Stimulated activated naive B cell treated with anti-CD40 and anti-IgM and Interleukin-4, amounts not matched to agents 10 μg/mL and 1 μg/mL and 100 μg/mL, for 72 hours (primary cell): ENCODE measurements around the gene MAP4K2.

Source experiments
- ATAC-seq, 2 donors: fragments of 150-1000 bp; cut with Tn5 transposase; replicated peaks; 2 replicates each; pipeline ENCODE4 v1.10.0; 2021; ENCODE audit warnings: moderate library complexity in 1 of 2
- DNase-seq: peaks from one replicate; pipeline ENCODE4 v3.0.0; 2021
- H3K27ac Mint-ChIP-seq: one replicate; pipeline ENCODE4 v1.8.0; 2022; ENCODE audit warnings: mild to moderate bottlenecking, mixed read lengths
- H3K27me3 Mint-ChIP-seq, 2 donors: one replicate each; pipeline ENCODE4 v1.8.0; 2022; ENCODE audit warnings: mixed read lengths in 2 of 2
- H3K36me3 Mint-ChIP-seq, 2 donors: one replicate each; pipeline ENCODE4 v1.8.0; 2022; ENCODE audit warnings: mixed read lengths in 2 of 2, mild to moderate bottlenecking in 1 of 2
- H3K4me1 Mint-ChIP-seq, 2 donors: one replicate each; pipeline ENCODE4 v1.8.0; 2022; ENCODE audit warnings: mixed read lengths in 2 of 2, mild to moderate bottlenecking in 1 of 2
- H3K4me3 Mint-ChIP-seq, 2 donors: one replicate each; pipeline ENCODE4 v1.8.0; 2022; ENCODE audit warnings: mild to moderate bottlenecking in 2 of 2, mixed read lengths in 2 of 2, moderate library complexity in 1 of 2
- H3K9me3 Mint-ChIP-seq, 2 donors: one replicate each; pipeline ENCODE4 v1.8.0; 2022; ENCODE audit warnings: mixed read lengths in 2 of 2, mild to moderate bottlenecking in 1 of 2

The MAP4K2 gene

GRCh38 chr11:64767344-64768299, 35.4 kb downstream of the MAP4K2 start:
- Mint-ChIP-seq H3K4me3 (peak overlapping the region; percentile 6 to 32), H3K27ac (peak overlapping the region; percentile 82), H3K27me3 (no peaks in the 10 kb centered on the region), H3K4me1 (peaks cover 62 to 96% of the 10 kb centered on the region in 2 donors), H3K9me3 (no peaks in the 10 kb centered on the region), H3K36me3 (peaks cover 68 to 90% of the 10 kb centered on the region in 2 donors)
- ATAC-seq (peak in 1 of 2 donors; percentile 30), DNase-seq (peak; percentile 47)

GRCh38 chr11:64766881-64767280, 36.1 kb downstream of the MAP4K2 start:
- ATAC-seq, result no peak
- Mint-ChIP-seq H3K9me3 (no peaks in the 10 kb centered on the region), H3K27me3 (no peaks in the 10 kb centered on the region), H3K27ac (peak overlapping the region; percentile 37), H3K4me3 (no peak overlapping the region), H3K36me3 (peaks cover 72 to 90% of the 10 kb centered on the region in 2 donors), H3K4me1 (peaks cover 67 to 96% of the 10 kb centered on the region in 2 donors)
- no peak for DNase-seq

DNA sequence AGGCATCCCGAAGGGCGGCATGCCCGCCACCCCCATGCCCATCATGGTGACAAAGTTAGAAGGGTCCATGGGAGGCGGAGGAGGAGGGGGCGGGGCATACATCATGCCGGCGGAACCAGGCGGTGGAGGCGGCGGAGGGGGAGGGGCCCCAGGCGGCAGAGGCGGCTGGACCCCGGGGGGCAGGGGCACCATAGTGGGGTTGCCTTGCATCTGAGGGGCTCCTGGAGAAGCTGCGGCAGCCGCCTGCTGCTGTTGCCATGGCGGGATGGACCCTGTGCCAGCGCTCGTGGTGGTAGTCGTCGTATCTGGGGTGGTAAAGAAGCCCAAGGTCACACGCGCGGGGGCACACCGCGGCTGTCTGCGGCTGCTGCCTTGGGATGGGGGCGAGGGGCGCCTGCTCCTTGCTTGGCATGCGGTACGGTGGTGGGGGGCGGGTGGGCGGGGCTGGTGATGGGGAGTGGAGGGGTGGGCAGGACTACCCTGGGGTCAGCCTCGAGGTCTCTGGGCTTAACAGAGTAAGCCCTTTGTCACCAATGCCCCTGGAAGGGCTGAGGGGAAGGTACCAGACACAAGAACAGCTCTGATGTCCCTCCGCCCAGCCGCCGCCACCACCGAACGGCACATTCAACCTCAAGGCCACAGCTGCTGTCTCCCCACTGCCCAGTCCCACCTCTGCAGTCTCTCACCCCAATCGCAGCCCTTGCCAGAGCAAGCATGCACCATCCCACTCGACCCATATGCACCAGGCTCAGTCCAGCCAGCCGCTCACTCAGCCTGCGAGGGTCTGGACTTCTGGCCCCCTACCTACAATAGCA, 37.0 kb downstream of the MAP4K2 start:
- peak overlapping the region; percentile 87 for H3K27ac Mint-ChIP-seq
- peaks cover 66 to 83% of the 10 kb centered on the region in 2 donors for H3K36me3 Mint-ChIP-seq
- H3K4me1 Mint-ChIP-seq, result peaks cover 66 to 95% of the 10 kb centered on the region in 2 donors
- DNase-seq, result no peak
- no peaks in the 10 kb centered on the region for H3K9me3 Mint-ChIP-seq
- peak overlapping the region; percentile 36 to 67 for H3K4me3 Mint-ChIP-seq
- no peak for ATAC-seq
- H3K27me3 Mint-ChIP-seq, result no peaks in the 10 kb centered on the region

- DNase-seq (no peak), ATAC-seq (no peak)
- Mint-ChIP-seq H3K36me3 (peaks cover 63 to 79% of the 10 kb centered on the region in 2 donors), H3K27me3 (no peaks in the 10 kb centered on the region), H3K4me1 (peaks cover 68 to 95% of the 10 kb centered on the region in 2 donors), H3K9me3 (no peaks in the 10 kb centered on the region), H3K4me3 (peak overlapping the region; percentile 71 to 72), H3K27ac (peak overlapping the region; percentile 90)
Measured at GRCh38 chr11:64765291-64765850, 37.6 kb downstream of the MAP4K2 start.

GRCh38 chr11:64764753-64765152, 38.3 kb downstream of the MAP4K2 start:
- Mint-ChIP-seq H3K27me3 (no peaks in the 10 kb centered on the region), H3K4me1 (peaks cover 72 to 99% of the 10 kb centered on the region in 2 donors), H3K36me3 (peaks cover 64 to 81% of the 10 kb centered on the region in 2 donors), H3K27ac (peak overlapping the region; percentile 94), H3K9me3 (no peaks in the 10 kb centered on the region), H3K4me3 (peak overlapping the region; percentile 71 to 72)
- DNase-seq, result no peak
- ATAC-seq, result no peak

DNA sequence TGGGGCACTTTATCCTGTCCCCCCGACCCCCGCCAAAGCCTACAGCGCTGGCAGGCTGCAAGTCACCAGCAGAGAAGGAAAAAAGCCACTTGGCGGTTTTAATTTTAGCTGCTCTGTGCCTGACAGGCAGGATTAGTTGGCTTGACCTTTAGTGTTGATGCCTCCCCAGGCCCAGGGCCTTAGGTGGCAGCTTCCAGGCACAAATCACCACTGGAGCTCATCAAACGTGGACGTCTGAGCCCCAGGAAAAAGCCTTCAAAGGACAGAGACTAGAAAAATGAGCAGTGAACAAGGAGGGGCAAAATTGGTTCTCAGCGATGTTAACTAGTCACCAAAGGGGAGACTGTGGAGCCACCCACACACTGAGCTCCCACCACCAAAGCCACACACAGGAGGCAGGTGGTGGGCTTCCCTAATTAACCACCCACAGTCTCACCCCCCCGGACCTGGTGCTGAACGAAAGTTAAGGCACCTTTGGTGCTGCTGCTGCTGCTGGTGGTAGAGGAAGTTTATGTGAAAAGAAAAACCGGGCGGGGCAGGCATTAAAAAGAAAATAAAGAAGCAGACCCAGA, 38.9 kb downstream of the MAP4K2 start:
- no peak for DNase-seq

GRCh38 chr11:64763526-64764039, 39.4 kb downstream of the MAP4K2 start:
- H3K27me3 Mint-ChIP-seq, result no peaks in the 10 kb centered on the region
- H3K4me3 Mint-ChIP-seq, result no peak overlapping the region
- DNase-seq, result no peak
- peaks cover 61 to 71% of the 10 kb centered on the region in 2 donors for H3K36me3 Mint-ChIP-seq
- H3K9me3 Mint-ChIP-seq, result no peaks in the 10 kb centered on the region
- H3K27ac Mint-ChIP-seq, result peak overlapping the region; percentile 94
- H3K4me1 Mint-ChIP-seq, result peaks cover 67 to 96% of the 10 kb centered on the region in 2 donors
- ATAC-seq, result peak; percentile 5 to 12

More for the DNA sequence above, 38.9 kb downstream of the MAP4K2 start:
- Mint-ChIP-seq H3K9me3 (no peaks in the 10 kb centered on the region), H3K4me1 (peaks cover 71 to 99% of the 10 kb centered on the region in 2 donors), H3K27ac (peak overlapping the region; percentile 94), H3K36me3 (peaks cover 63 to 76% of the 10 kb centered on the region in 2 donors), H3K27me3 (no peaks in the 10 kb centered on the region), H3K4me3 (peak overlapping the region; percentile 60 to 64)
- ATAC-seq, result peak; percentile 14 to 66

DNA sequence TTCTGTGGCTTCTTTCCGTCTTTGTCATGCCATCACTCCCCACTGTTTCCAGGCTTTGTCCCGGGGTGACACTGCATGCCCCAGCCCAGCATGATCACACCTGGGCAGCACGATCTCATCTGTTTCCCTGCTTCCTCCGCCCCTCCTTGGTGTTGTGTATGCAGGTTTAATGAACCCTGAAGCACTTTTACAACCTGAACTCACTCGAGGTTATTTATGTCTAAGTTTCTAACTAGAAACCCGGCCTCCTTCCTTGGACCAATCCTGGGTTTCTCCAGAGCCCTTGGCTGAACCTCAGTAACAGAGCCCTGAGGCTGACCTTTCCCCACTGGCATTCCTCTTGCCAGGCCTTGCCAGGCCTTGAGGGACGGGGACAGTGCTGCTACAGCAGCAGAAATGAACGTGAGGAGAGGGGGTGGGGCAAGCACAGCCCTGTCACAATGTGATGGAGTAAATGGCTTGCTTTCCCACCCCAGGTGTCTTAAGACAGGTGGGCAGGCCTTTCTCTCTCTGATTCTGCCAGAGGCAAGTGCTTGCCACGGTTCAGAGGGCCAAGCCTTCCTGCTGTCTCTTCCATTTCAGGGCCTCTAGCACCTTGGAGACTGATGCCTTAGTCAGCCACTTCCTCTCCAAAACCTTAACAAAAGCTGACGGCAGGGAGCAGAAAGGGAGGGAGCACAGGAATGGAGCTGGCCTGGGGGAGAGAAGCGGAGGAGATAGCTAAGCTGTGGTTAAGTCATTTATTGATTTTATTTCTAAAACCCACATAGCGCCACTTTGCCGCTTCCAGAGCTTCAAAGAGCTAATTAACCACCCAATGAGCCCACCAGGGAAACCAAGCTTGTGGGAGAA, 40.1 kb downstream of the MAP4K2 start:
- DNase-seq (no peak), ATAC-seq (peak; percentile 19 to 27)
- peaks cover 64 to 96% of the 10 kb centered on the region in 2 donors for H3K4me1 Mint-ChIP-seq
- no peaks in the 10 kb centered on the region for H3K9me3 Mint-ChIP-seq
- H3K27me3 Mint-ChIP-seq, result no peaks in the 10 kb centered on the region
- H3K27ac Mint-ChIP-seq, result peak overlapping the region; percentile 94
- H3K36me3 Mint-ChIP-seq, result peaks cover 58 to 64% of the 10 kb centered on the region in 2 donors
- peak overlapping the region; percentile 33 to 54 for H3K4me3 Mint-ChIP-seq

GRCh38 chr11:64762277-64762673, 40.7 kb downstream of the MAP4K2 start:
- peak overlapping the region; percentile 85 for H3K27ac Mint-ChIP-seq
- ATAC-seq, result peak; percentile 8 to 22
- H3K4me1 Mint-ChIP-seq, result peaks cover 59 to 92% of the 10 kb centered on the region in 2 donors
- peaks cover 54 to 58% of the 10 kb centered on the region in 2 donors for H3K36me3 Mint-ChIP-seq
- H3K9me3 Mint-ChIP-seq, result no peaks in the 10 kb centered on the region
- no peak for DNase-seq
- peak overlapping the region; percentile 33 to 54 for H3K4me3 Mint-ChIP-seq
- H3K27me3 Mint-ChIP-seq, result no peaks in the 10 kb centered on the region

- no peak for ATAC-seq
- peak overlapping the region; percentile 89 for H3K27ac Mint-ChIP-seq
- no peak for DNase-seq
Measured at GRCh38 chr11:64760759-64761420, 42.1 kb downstream of the MAP4K2 start.

DNA sequence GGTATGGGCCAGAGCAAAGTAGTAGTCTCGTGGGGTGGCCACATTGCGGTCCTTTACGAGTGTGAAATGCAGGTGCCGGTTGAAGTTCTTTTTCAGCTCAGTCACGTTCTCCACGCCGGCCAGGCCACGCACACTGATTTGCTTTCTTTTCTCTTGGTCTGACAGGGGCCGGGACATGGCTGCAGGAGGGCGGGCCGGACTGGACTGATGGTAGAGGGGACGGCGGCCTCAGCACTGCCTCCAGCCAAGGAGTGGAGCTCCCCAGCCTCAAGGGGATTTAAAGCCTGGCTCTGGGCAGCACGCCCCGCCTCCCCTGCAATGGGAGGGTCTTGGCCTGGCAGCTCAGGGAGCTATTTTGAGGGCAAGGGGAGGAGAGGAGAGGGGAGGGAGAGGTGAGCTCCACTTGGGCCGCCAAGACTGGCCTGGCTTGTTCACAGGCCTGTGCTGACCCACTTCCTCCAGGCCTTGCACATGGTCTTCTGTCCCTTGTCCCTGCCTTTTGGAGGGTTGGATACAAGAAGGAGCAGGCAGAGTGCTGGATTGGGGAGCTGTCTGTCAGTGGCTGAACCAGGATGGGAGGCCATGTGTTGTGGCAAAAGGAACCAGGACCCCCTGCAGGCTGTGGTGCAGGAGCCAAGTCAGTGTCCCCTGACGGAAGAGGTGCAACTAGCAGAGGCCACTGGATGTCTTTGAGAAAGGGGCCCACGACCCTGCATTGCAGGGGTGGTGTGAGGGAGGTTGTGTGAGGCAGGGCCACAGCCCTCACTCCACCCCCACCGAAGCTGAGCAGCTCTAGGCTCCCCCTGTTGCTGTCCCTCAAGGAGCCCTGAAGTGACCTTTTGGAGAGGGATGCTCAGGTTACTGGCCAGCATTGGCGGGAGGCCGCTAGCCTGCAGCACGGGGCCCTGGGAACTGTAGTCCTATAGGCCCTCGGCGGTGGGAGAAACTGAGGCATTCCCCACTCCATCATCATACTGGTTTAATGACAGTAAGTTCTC, 43.0 kb downstream of the MAP4K2 start, which contains the start of gene PYGM:
PYGM (minus strand) TSS at position 253 of the 998 bp plus-strand sequence; CDS start at position 177, 76 bp downstream.
- DNase-seq, result no peak
- Mint-ChIP-seq H3K4me3 (no peak within 1 kb of the TSS), H3K27ac (peak within 1 kb of the TSS; percentile 89), H3K4me1 (peaks cover 47 to 70% of the 10 kb centered on the region in 2 donors), H3K9me3 (no peaks in the 10 kb centered on the region), H3K36me3 (peaks cover 38 to 40% of the 10 kb centered on the region in 2 donors), H3K27me3 (no peaks in the 10 kb centered on the region)
- peak in 1 of 2 donors; percentile 6 for ATAC-seq

More at GRCh38 chr11:64760759-64761420, 42.1 kb downstream of the MAP4K2 start:
- Mint-ChIP-seq H3K9me3 (no peaks in the 10 kb centered on the region), H3K27me3 (no peaks in the 10 kb centered on the region), H3K4me1 (peaks cover 51 to 78% of the 10 kb centered on the region in 2 donors), H3K4me3 (no peak overlapping the region), H3K36me3 (peaks cover 43 to 46% of the 10 kb centered on the region in 2 donors)
